IMR-90 (cell line): ENCODE results near the gene BRDT.

ENCODE experiments used
- BHLHE40 ChIP-seq: fragments of 150-350 bp; IDR thresholded peaks from 2 replicates; pipeline ENCODE4 v1.6.1; 2016; ENCODE audit warnings: mild to moderate bottlenecking, low read depth, low read length
- CEBPB ChIP-seq: IDR thresholded peaks from 2 replicates; pipeline ENCODE4 v1.6.1; 2012; ENCODE audit warnings: low read depth, low read length, improper control_type of control experiment
- CHD1 ChIP-seq: IDR thresholded peaks from 2 replicates; pipeline ENCODE4 v1.6.1; 2012; ENCODE audit warnings: low read depth, low read length, improper control_type of control experiment
- CTCF ChIP-seq: conservative IDR thresholded peaks from 2 replicates; pipeline ENCODE4 v1.5.1; 2012; ENCODE audit warnings: mild to moderate bottlenecking, low read depth, low read length, improper control_type of control experiment
- ELK1 ChIP-seq: fragments of 150-350 bp; IDR thresholded peaks from 2 replicates; pipeline ENCODE4 v1.6.1; 2016; ENCODE audit warnings: low read depth, mild to moderate bottlenecking, low read length, moderate library complexity, borderline replicate concordance
- MAFK ChIP-seq: IDR thresholded peaks from 2 replicates; pipeline ENCODE4 v1.6.1; 2012; ENCODE audit warnings: low read depth, low read length, improper control_type of control experiment
- MXI1 ChIP-seq: IDR thresholded peaks from 2 replicates; pipeline ENCODE4 v1.6.1; 2012; ENCODE audit warnings: low read depth, mild to moderate bottlenecking, low read length, moderate library complexity, borderline replicate concordance
- NFE2L2 ChIP-seq: fragments of 150-350 bp; IDR thresholded peaks from 2 replicates; pipeline ENCODE4 v1.6.1; 2016; ENCODE audit warnings: low read depth, mild to moderate bottlenecking, low read length
- POLR2A ChIP-seq: IDR thresholded peaks from 2 replicates; pipeline ENCODE4 v1.6.1; 2012; ENCODE audit warnings: mild to moderate bottlenecking, low read depth, low read length
- RAD21 ChIP-seq: IDR thresholded peaks from 2 replicates; pipeline ENCODE4 v1.6.1; 2012; ENCODE audit warnings: low read length, improper control_type of control experiment
- RCOR1 ChIP-seq: IDR thresholded peaks from 2 replicates; pipeline ENCODE4 v1.6.1; 2012; ENCODE audit warnings: mild to moderate bottlenecking, low read length, improper control_type of control experiment; ENCODE audit not compliant: insufficient replicate concordance
- RFX5 ChIP-seq: IDR thresholded peaks from 2 replicates; pipeline ENCODE4 v1.8.0; 2012; ENCODE audit warnings: low read depth, mild to moderate bottlenecking, low read length, moderate library complexity
- SMC3 ChIP-seq: fragments of 150-350 bp; IDR thresholded peaks from 2 replicates; pipeline ENCODE4 v1.6.1; 2016; ENCODE audit warnings: low read depth, mild to moderate bottlenecking, antibody characterized with exemption, low read length, moderate library complexity
- USF2 ChIP-seq: fragments of 150-350 bp; IDR thresholded peaks from 2 replicates; pipeline ENCODE4 v1.6.1; 2017; ENCODE audit warnings: mild to moderate bottlenecking, antibody characterized with exemption, low read length, low read depth

- TF ChIP-seq CTCF (no peak), ELK1 (no peak), CEBPB (no peak), CHD1 (no peak), MAFK (no peak), POLR2A (no peak), NFE2L2 (no peak), MXI1 (no peak), RFX5 (no peak), USF2 (no peak), SMC3 (no peak), BHLHE40 (no peak), RCOR1 (no peak), RAD21 (no peak)
Observed at GRCh38 chr1:91916811-91917460, 32.3 kb upstream of the BRDT start.
